Transverse colon (tissue), 4 donors: Measurements from ENCODE around the gene IMP4.

Experiments
- CTCF ChIP-seq, 5 experiments: fragments of 200-600 bp in 3 of 5; fragments of 450-650 bp in 2 of 5; sonication (generic) in 3 of 5; IDR thresholded peaks; 1 replicate in 2 of 5; 2 replicates in 3 of 5; pipeline ENCODE4 v1.5.1; 2016 to 2017; ENCODE audit warnings: antibody characterized with exemption in 5 of 5, inconsistent platforms in 3 of 5, mild to moderate bottlenecking in 2 of 5, moderate library complexity in 1 of 5
- POLR2AphosphoS5 ChIP-seq, 3 donors: sonication (generic); formaldehyde crosslinking; IDR thresholded peaks; one replicate each; pipeline ENCODE4 v1.6.1; 2016; ENCODE audit warnings: antibody characterized with exemption in 3 of 3

DNA sequence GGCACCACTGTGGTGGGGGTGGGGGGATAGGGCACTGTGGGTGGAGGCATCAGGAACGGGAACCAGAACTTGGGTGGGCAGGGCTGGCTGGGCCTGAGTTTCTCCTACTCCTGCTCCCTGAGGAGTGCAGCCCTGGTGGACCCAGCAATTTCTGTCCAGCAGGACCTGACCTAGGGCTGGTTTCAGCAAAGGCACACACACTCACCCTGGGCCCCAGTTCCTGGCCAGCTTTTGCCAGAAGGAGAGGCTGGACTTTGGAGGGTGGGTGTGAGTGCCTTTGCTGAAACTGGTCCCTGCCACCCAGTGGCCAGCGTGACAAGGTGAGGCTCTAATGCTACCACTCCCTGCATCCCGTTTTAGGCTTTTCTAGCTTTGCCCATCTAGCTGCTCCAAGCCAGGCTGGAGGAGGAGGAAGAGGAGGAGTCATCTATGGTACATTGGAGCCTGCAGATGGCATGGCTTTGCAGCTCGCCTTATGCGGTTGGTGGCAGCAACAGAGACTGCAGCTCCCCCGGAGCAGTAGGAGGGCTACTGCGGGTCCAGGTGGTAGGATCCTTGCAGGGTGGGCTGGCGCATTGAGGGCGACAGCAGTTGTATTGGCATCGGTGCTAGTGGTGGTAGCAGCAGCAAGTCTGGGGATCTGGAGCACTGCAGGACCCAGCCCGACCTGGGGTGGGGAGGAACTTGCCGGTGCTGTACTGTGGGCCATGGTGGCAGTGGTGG lies 40.4 kb upstream of the IMP4 start:
- TF ChIP-seq CTCF (IDR thresholded peaks at IDR 0.05) (peak in 3 of 5 experiments; percentile 11 to 33 (median 13)), POLR2AphosphoS5 (IDR thresholded peaks at IDR 0.05) (no peak)
